Stimulated activated CD8-positive, alpha-beta memory T cell treated with anti-CD3 and anti-CD28 coated beads, Interleukin-12 subunit alpha, Interleukin-12 subunit beta, amount 100 ng/mL, for 24 hours (primary cell): ENCODE measurements around the gene MINK1.
"Not testable (repeated sequence)": the region's sequence is repeated elsewhere in the genome, so short reads cannot be mapped to it uniquely, and the experiment has no call there.

Experiments
- DNase-seq: peaks from one replicate; pipeline ENCODE4 v3.0.0-alpha.2; 2020; ENCODE audit errors: extremely low read depth

The MINK1 gene

GRCh38 chr17:4846635-4847390 lies 13.7 kb downstream of the MINK1 start:
- DNase-seq = no peak

- no peak for DNase-seq
These were observed 15.9 kb downstream of the MINK1 start for GRCh38 chr17:4849011-4849536.

- no peak for DNase-seq
These were observed 17.1 kb downstream of the MINK1 start for GRCh38 chr17:4850246-4850645.

- no peak for DNase-seq
These were observed 17.9 kb downstream of the MINK1 start for GRCh38 chr17:4851084-4851483.

- no peak for DNase-seq
These were observed 19.5 kb downstream of the MINK1 start for GRCh38 chr17:4852567-4853207.

DNA sequence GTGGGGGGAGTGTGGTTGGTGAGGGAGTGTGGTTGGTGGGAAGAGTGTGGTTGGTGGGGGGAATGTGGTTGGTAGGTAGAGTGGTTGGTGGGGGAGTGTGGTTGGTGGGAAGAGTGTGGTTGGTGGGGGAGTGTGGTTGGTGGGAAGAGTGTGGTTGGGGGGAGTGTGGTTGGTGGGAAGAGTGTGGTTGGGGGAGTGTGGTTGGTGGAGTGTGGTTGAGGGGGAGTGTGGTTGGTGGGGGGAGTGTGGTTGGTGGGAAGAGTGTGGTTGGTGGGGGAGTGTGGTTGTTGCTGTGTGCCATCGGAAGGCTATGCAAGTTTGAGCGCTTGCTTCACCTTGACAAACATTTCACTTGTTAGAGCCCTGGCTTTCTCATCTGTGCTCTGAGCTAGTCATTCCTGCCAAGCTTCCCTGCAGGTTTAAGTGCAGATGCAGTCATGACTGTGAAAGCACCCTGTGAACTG lies 20.1 kb downstream of the MINK1 start:
- DNase-seq = no peak

DNA sequence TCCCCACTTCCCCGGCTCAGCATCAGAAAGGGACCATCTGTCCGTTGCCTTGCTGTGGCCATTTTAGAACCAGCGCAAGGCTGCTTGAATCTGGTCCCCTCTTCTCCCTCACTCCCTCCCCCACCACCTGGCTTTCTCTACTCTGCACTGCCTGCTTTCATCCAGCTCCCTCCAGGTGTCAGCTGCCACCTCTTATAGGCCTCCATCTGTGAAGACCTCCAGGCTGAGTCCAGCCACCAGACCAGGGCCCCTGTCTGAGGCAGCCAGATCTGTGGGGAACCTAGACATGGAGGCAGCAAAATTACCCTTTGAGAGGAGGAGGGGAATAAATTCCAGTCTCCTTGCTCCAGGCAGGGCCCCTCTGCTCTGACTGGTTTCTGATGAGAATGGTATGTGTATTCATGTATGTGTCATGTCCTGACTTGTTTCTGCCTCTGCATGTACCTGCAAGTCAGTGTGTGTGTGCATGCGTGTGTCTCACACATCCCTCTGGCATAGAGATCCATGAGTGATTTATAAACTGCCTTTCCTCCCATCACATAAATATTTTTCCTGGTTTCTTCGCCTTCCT lies 21.1 kb downstream of the MINK1 start:
- no peak for DNase-seq

DNA sequence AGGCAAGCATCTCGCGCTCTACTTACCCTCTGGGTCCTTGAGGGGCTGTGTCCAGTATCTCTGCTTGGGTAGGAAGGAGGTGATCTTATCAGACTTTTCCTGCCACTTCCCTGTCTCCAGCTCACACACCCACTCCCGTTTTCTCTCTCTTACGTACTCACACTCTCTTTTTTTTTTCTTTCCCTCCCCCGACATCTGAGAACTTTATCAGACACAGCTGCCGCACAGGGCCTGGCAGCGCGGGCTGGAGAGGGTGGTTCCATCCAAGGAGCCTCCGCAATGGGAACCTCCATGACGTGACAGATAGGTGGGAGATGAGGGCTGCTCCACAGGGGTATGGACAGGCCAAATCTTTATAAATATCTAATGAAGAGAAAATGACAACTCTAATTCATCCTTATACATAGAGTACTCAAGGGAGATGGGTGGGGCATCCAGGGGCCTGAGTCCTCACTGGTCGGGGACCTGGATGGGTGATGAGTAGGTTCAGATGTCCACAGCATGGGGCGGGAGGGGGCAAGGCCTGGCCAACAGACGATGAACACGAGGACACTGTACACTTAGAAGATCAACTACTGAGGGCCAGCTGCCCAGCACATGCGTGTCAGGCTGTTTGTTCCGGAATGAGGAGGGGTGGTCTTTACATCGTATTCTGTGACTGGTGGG lies 23.3 kb downstream of the MINK1 start:
- DNase-seq = no peak

DNA sequence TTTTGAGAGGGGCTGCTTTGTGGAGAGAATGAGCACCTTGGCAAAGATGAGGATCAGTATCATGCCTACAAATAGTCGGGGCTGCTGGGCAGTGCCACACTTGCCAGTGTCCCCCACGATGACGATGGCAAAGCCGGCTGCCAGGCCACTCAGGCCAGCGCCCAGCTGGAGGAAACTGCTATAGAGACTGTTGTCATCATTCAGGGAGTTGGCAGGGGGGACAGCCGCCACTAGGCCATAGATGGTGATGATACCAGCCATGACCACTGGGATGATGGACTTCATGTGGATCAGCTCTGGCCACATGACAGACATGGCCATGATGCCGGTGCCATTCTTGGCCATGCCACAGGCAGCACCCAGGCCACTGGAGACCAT lies 23.8 kb downstream of the MINK1 start:
- no peak for DNase-seq

- DNase-seq = not testable (repeated sequence)
These were observed 24.2 kb downstream of the MINK1 start for GRCh38 chr17:4857347-4857746.

GRCh38 chr17:4858068-4858881 lies 25.1 kb downstream of the MINK1 start:
- DNase-seq = no peak

GRCh38 chr17:4858882-4859260 lies 25.7 kb downstream of the MINK1 start:
- DNase-seq = no peak

DNA sequence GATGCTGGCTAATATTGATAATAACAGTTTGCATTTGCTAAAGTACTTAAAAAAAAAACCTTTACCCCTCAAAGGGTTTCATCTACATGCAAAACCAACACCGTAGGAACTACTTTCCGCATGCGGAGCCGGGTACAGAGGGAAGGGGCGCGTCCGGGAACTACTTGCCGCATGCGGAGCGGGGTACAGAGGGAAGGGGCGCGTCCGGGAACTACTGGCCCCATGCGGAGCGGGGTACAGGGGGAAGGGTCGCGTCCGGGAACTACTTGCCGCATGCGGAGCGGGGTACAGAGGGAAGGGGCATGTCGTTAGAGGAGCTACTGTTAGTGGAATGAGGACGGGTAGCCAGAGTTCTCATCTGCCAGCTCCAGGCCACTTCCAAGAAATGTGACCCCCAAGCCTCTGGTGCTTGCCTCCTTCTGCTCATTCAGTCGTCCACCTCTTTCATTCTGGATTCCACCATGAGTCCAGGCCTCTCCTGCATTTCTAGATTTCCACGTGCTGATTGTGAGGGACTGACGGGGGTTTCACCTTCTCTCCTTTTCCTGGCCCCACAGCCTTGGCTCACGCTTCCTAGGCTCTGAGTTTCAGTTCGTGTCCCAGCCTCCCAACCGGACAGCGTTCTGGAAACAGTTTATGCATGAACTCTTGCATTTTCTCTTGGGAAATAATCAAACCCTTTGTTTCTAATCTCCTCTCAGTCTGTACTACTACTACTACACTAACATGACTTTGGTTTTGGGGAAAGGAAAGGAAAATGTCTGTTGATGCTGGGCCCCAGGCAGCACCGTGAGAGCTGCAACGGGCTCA lies 26.9 kb downstream of the MINK1 start:
- no peak for DNase-seq

- DNase-seq = no peak
These were observed 27.5 kb downstream of the MINK1 start for GRCh38 chr17:4860651-4861050.

DNA sequence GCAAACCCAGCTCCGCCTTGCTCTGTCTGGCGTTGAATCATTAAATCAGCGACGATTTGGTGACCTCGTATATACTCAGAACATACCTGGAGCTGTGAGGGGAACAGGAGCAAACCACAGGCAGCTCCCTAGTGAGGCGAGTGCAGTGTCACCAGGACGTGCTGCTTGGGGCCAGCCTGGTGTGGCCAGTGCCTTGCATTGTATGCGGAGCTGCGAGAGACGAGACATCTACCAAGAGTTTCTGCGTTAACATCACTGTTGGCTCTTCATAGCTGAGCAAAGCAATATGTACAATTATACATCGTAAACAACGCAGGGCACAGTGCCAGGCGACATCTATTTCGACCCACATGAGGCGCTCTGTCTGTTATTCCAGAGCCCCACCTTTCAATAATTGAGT lies 27.9 kb downstream of the MINK1 start:
- DNase-seq = no peak

GRCh38 chr17:4862720-4863119 lies 29.6 kb downstream of the MINK1 start:
- no peak for DNase-seq

DNA sequence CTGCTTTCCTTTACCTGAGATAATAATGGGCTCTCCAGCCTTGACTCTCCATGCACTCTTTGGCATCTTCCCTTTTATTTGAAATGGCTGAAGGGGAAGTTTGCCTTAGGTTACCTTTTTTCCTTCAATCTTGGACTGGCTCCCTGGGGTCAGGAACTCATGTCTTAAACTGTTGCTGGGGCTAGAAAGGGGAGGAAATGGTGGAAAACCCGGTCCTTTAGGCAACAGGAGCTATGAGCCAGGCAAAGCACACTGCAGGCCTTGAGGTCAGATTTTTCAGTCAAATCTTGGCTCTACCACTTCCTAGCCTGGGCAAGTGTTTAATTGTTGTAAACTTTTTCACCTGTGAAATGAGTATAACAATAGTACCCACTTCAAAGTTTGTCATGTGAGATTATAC lies 30.2 kb downstream of the MINK1 start:
- DNase-seq = no peak

- DNase-seq = not testable (repeated sequence)
These were observed 34.4 kb downstream of the MINK1 start for GRCh38 chr17:4867535-4867934.

- DNase-seq = not testable (repeated sequence)
These were observed 36.2 kb downstream of the MINK1 start for GRCh38 chr17:4869058-4869998.

GRCh38 chr17:4870855-4871254 lies 37.7 kb downstream of the MINK1 start:
- no peak for DNase-seq
